Astrocyte (in vitro differentiated cells and primary cell): ENCODE measurements around the gene PLXNB2.

Experiments used
- CTCF ChIP-seq: IDR thresholded peaks from 2 replicates; pipeline ENCODE4 v1.5.1; 2011; ENCODE audit warnings: low read depth, mild to moderate bottlenecking, inconsistent platforms, low read length, moderate library complexity; ENCODE audit not compliant: insufficient read depth
- EZH2 ChIP-seq: IDR thresholded peaks from 2 replicates; pipeline ENCODE4 v1.6.1; 2012; ENCODE audit warnings: mild to moderate bottlenecking, low read length, inconsistent platforms; ENCODE audit not compliant: insufficient read depth

GRCh38 chr22:50271519-50271970, 35.9 kb downstream of the PLXNB2 start:
- no peak for TF ChIP-seq CTCF
- TF ChIP-seq EZH2, result no peak
